Adrenal gland (tissue), 12 donors: ENCODE results near the gene LCOR. TPM values are rescaled to one million over a fixed set of nuclear protein-coding genes. Genes with fewer than 3 reads are reported as not detected.

Experiments
- DNase-seq, 7 donors: peaks; one replicate each; pipeline ENCODE4 v3.0.0-alpha.2; 2019 to 2020
- H3K27ac ChIP-seq, 5 donors: fragments of 200-600 bp; sonication (generic) in 4 of 5; 1 replicate in 3 of 5; 2 replicates in 2 of 5; pipeline versions ENCODE4 v1.5.1 to v1.8.0; 2016 to 2020; ENCODE audit warnings: mild to moderate bottlenecking in 1 of 5
- H3K27me3 ChIP-seq: fragments of 200-600 bp; 2 replicates; pipeline ENCODE4 v1.8.0; 2021
- H3K36me3 ChIP-seq, 2 donors: fragments of 200-600 bp; replicated peaks in 1 of 2; 1 replicate in 1 of 2; 2 replicates in 1 of 2; pipeline versions ENCODE4 v1.5.1 to v1.8.0; 2018 to 2022
- H3K4me1 ChIP-seq, 2 donors: fragments of 200-600 bp; replicated peaks in 1 of 2; 1 replicate in 1 of 2; 2 replicates in 1 of 2; pipeline versions ENCODE4 v1.5.1 to v1.8.0; 2018 to 2021
- H3K4me3 ChIP-seq, 4 donors: fragments of 200-600 bp; sonication (generic) in 3 of 4; one replicate each; pipeline ENCODE4 v1.5.1; 2016 to 2018
- H3K9me3 ChIP-seq, 3 donors: fragments of 200-600 bp; sonication (generic) in 1 of 3; replicated peaks in 1 of 3; 1 replicate in 2 of 3; 2 replicates in 1 of 3; pipeline versions ENCODE4 v1.5.1 to v1.8.0; 2016 to 2021
- POLR2A ChIP-seq, 2 donors: fragments of 450-650 bp; IDR thresholded peaks; one replicate each; pipeline ENCODE4 v1.6.1; 2017; ENCODE audit warnings: antibody characterized with exemption in 2 of 2, mild to moderate bottlenecking in 2 of 2, moderate library complexity in 1 of 2
- WGBS, 4 donors: extraction: QIAGEN DNeasy Blood & Tissue Kit in 2 of 4; methylation state at CpG; one replicate each; pipeline versions ENCODE4 v1.1.5 to v1.1.7; 2013 to 2017; 5-methylcytosine and 5-hydroxymethylcytosine counted together
- intact Hi-C, 2 donors: fragments of 100-400 bp; cut with DNase I; formaldehyde crosslinking; loops; one replicate each; pipeline versions ENCODE4 v1.14.1 to v1.15.0; 2022 to 2023
- polyA plus RNA-seq, 3 donors: library from polyadenylated mRNA; stranded (reverse); fragments of 200-250 nt in 2 of 3; fragments of 350-450 nt in 1 of 3; fragmentation: Illumina TruSeq in 1 of 3; extraction: RNeasy Lipid Tissue Mini Kit (QIAGEN cat#74804) in 1 of 3; gene quantifications; one replicate each; pipeline ENCODE4 v1.2.3, GENCODE V29; 2013 to 2014
- total RNA-seq, 9 donors: library from RNA; depleted of rRNA in 4 of 9; stranded (reverse); fragments of >200 nt in 4 of 9; fragments of 120-200 nt in 1 of 9; fragmentation: NEBNext Ultra II Directional in 1 of 9; extraction: Animal tissue kit (Norgen Biotek cat#: 25700) in 1 of 9; gene quantifications; one replicate each; pipeline versions ENCODE4 v1.1.0 to v1.2.4, GENCODE V29; 2013 to 2023
- TF ChIP-seq, protein P1 (sequence below), 6 experiments: fragments of 450-650 bp in 4 of 6; fragments of 200-600 bp in 2 of 6; sonication (generic) in 1 of 6; IDR thresholded peaks; 1 replicate in 5 of 6; 2 replicates in 1 of 6; pipeline versions ENCODE4 v1.5.1 to v1.8.0; 2016 to 2021; ENCODE audit warnings: antibody characterized with exemption in 6 of 6, mild to moderate bottlenecking in 2 of 6, moderate library complexity in 1 of 6
- donor health status: healthy with polysubstance abuse.
- donor health status: Bipolar disorder and iron deficiency.
- donor health status: DM: yes; HTN: yes; CAD: no.
- donor health status: DM: no; HTN: no; CAD: no.
- donor health status: DM: no; HTN: no; CAD: no.
- donor health status: DM: yes; HTN: yes; CAD: no.

The LCOR gene
- total and polyA plus RNA-seq, 12 donors = 1.5 to 38.4 (median 17.2) TPM

DNA sequence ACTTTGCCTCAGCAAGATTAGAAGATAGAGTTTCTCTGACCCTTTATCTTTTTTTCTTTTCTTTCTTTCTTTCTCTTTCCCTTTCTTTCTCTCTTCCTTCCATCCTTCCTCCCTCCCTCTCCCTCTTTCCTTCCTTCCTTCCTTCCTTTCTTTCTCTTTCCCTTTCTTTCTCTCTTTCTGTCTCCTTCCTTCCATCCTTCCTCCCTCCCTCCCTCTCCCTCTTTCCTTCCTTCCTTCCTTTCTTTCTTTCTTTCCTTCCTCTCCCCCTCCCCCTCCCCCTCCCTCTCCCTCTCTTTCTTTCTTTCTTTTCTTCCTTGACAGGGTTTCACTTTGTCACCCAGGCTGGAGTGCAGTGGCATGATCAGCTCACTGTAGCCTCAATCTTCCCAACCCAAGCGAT is 40.2 kb upstream of the LCOR start:
- no peaks in the 10 kb centered on the region for H3K36me3 ChIP-seq
- H3K4me3 ChIP-seq = no peak overlapping the region
- no peak overlapping the region for H3K27ac ChIP-seq
- TF ChIP-seq, protein P1, sequence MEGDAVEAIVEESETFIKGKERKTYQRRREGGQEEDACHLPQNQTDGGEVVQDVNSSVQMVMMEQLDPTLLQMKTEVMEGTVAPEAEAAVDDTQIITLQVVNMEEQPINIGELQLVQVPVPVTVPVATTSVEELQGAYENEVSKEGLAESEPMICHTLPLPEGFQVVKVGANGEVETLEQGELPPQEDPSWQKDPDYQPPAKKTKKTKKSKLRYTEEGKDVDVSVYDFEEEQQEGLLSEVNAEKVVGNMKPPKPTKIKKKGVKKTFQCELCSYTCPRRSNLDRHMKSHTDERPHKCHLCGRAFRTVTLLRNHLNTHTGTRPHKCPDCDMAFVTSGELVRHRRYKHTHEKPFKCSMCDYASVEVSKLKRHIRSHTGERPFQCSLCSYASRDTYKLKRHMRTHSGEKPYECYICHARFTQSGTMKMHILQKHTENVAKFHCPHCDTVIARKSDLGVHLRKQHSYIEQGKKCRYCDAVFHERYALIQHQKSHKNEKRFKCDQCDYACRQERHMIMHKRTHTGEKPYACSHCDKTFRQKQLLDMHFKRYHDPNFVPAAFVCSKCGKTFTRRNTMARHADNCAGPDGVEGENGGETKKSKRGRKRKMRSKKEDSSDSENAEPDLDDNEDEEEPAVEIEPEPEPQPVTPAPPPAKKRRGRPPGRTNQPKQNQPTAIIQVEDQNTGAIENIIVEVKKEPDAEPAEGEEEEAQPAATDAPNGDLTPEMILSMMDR (IDR thresholded peaks at IDR 0.05) = no peak
- TF ChIP-seq POLR2A (IDR thresholded peaks at IDR 0.05) = no peak
- no peaks in the 10 kb centered on the region for H3K4me1 ChIP-seq
- WGBS, 4 donors = 76 to 100% (median 96%) methylated on average over 1 of the region's 1 CpG
- intact Hi-C loops = no loop called here
- no peaks in the 10 kb centered on the region for H3K27me3 ChIP-seq
- no peaks in the 10 kb centered on the region for H3K9me3 ChIP-seq
- DNase-seq = no peak

DNA sequence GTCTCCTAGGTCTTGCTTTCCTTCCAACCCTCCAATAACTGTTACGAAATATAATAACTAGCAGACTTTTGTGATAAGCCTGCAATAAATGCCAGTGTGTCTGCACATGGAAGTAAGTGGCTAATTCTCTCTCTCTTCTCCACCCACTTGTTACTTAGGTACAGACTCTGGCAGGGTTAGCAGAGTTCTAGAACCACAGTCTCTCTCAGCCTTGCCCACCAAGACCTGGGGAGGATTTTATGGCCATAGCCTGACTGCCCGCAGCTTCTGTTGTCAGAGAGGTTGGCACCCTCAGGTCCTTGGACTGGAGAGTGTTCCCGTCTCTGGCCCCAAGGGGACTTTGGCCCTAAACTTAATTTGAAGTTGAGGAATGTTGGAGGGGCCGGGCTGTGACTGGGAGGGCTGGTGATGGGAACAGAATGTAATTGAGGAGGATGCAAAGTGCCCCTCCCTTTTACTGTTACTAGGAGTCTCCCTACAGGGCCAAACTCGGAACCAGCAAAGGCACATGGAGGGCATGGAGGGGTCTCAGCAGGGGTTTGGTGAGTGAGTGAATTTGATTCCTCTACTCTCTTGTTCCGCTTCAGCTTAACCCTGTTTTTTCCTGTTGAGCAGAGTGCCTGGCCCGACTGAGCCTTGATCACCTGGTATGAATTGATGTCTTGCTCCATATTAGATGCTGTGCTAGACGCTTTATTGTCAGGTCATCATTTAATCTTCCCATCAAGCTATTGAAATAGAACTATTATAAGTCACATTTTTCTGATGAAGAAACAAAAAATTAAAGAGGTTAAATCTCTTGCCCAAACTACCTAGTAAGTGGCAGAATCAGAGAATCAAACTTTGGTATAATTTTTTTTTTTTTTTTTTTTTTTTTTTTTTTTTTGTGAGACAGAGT is 37.0 kb upstream of the LCOR start:
- Histone ChIP-seq H3K9me3 (no peaks in the 10 kb centered on the region), H3K4me1 (no peaks in the 10 kb centered on the region), H3K36me3 (no peaks in the 10 kb centered on the region), H3K4me3 (no peak overlapping the region), H3K27me3 (no peaks in the 10 kb centered on the region), H3K27ac (no peak overlapping the region)
- TF ChIP-seq POLR2A (IDR thresholded peaks at IDR 0.05) = no peak
- TF ChIP-seq, protein P1 (IDR thresholded peaks at IDR 0.05) = no peak
- intact Hi-C loops = no loop called here
- DNase-seq = no peak
- WGBS, 4 donors = 77 to 86% (median 81%) methylated on average over 8 of the region's 8 CpGs

GRCh38 chr10:96797485-96797884 is 34.6 kb upstream of the LCOR start:
- Histone ChIP-seq H3K36me3 (no peaks in the 10 kb centered on the region), H3K9me3 (no peaks in the 10 kb centered on the region), H3K27ac (no peak overlapping the region), H3K4me3 (no peak overlapping the region), H3K27me3 (no peaks in the 10 kb centered on the region), H3K4me1 (no peaks in the 10 kb centered on the region)
- intact Hi-C loops = no loop called here
- TF ChIP-seq, protein P1 (IDR thresholded peaks at IDR 0.05) = no peak
- TF ChIP-seq POLR2A (IDR thresholded peaks at IDR 0.05) = no peak
- no peak for DNase-seq
- WGBS, 4 donors = 78 to 91% (median 90%) methylated on average over 4 of the region's 4 CpGs

- 45 to 60% (median 50%) methylated on average over 2 of the region's 2 CpGs for WGBS, 4 donors
- TF ChIP-seq, protein P1 (IDR thresholded peaks at IDR 0.05) = no peak
- TF ChIP-seq POLR2A (IDR thresholded peaks at IDR 0.05) = no peak
- Histone ChIP-seq H3K27ac (no peak overlapping the region), H3K36me3 (no peaks in the 10 kb centered on the region), H3K4me3 (no peak overlapping the region), H3K27me3 (no peaks in the 10 kb centered on the region), H3K4me1 (no peaks in the 10 kb centered on the region), H3K9me3 (no peaks in the 10 kb centered on the region)
- intact Hi-C loops = no loop called here
- DNase-seq = no peak
Measured at GRCh38 chr10:96803288-96803664, 28.8 kb upstream of the LCOR start.
